NT2/D1 (cell line): ENCODE data around the gene CRLF3.
A peak's percentile ranks its signal among the peaks of the same experiment; 100 is the strongest.
"Not testable (repeated sequence)": the region's sequence is repeated elsewhere in the genome, so short reads cannot be mapped to it uniquely, and the experiment has no call there.

Experiments
- DNase-seq: peaks from one replicate; pipeline ENCODE4 v3.0.0-alpha.2; 2011; ENCODE audit warnings: low read depth, low spot score
- H3K27me3 ChIP-seq: 2 replicates; pipeline ENCODE4 v1.6.0; 2011; ENCODE audit warnings: mild to moderate bottlenecking; ENCODE audit not compliant: insufficient read length, insufficient read depth
- H3K36me3 ChIP-seq: 2 replicates; pipeline ENCODE4 v1.6.1; 2011; ENCODE audit warnings: mild to moderate bottlenecking, low read length, mixed read lengths; ENCODE audit not compliant: insufficient read depth, insufficient read length
- H3K4me1 ChIP-seq: 2 replicates; pipeline ENCODE4 v1.5.1; 2011; ENCODE audit not compliant: insufficient read depth, insufficient read length
- H3K4me3 ChIP-seq: 2 replicates; pipeline ENCODE4 v1.5.1; 2011; ENCODE audit warnings: low read depth; ENCODE audit not compliant: insufficient read length
- H3K9ac ChIP-seq: 2 replicates; pipeline ENCODE4 v1.6.0; 2011; ENCODE audit warnings: low read depth; ENCODE audit not compliant: insufficient read length
- H3K9me3 ChIP-seq: 2 replicates; pipeline ENCODE4 v1.5.1; 2011; ENCODE audit warnings: mild to moderate bottlenecking, low read length; ENCODE audit not compliant: insufficient read depth
- SUZ12 ChIP-seq: IDR thresholded peaks from 2 replicates; pipeline ENCODE4 v1.6.1; 2011; ENCODE audit not compliant: insufficient read length, insufficient read depth; ENCODE audit errors: extremely low read depth
- YY1 ChIP-seq: IDR thresholded peaks from 2 replicates; pipeline ENCODE4 v1.6.1; 2011; ENCODE audit not compliant: insufficient read length, insufficient read depth
- ZNF274 ChIP-seq: IDR thresholded peaks from 2 replicates; pipeline ENCODE4 v1.6.1; 2011; ENCODE audit warnings: mild to moderate bottlenecking, low read depth, low read length

The CRLF3 gene

DNA sequence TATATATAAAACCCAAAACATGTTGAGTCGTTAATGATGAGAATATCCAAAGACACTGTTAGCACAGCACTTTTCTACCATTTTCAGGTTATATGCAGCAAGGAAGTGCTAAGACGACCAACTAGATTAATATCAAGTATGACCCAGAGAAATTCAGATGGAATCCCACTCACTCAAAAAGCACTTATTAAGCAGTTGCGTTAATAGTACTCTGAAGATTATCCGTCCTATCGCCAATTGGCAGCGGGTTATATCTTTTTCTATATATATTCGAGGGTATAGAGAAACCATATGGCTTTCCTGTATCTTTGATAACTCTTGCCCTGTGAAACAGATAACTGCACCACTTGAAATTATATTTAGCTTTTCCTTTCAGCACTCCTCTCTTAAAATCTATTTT is 1.1 kb downstream of the CRLF3 start:
- Histone ChIP-seq H3K9ac (peak overlapping the region; percentile 88), H3K4me1 (peaks cover 3% of the 10 kb centered on the region)

DNA sequence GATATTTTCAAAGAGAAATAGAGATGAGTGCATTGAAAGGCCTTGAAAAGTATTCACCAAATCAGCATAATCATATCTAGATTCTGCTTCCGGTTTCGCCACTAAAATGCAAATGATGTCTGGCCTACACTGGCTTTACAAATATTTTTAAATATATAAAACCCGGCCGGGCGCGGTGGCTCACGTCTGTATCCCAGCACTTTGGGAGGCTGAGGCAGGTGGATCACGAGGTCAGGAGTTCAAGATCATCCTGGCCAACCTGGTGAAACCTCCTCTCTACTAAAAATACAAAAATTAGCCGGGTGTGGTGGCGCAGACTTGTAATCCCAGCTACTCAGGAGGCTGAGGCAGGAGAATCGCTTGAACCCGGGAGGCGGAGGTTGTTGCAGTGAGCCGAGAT is 1.6 kb downstream of the CRLF3 start:
- H3K4me1 ChIP-seq, DNase-seq, H3K9me3 ChIP-seq, H3K9ac ChIP-seq, H3K4me3 ChIP-seq, H3K27me3 ChIP-seq, H3K36me3 ChIP-seq: not testable (repeated sequence)

More for the DNA sequence above, 1.1 kb downstream of the CRLF3 start:
- TF ChIP-seq YY1: no peak
- no peak for TF ChIP-seq SUZ12
- no peak for TF ChIP-seq ZNF274
- no peaks in the 10 kb centered on the region for H3K27me3 ChIP-seq
- no peak for DNase-seq
- peaks cover 5% of the 10 kb centered on the region for H3K36me3 ChIP-seq
- H3K9me3 ChIP-seq: no peaks in the 10 kb centered on the region
- peak overlapping the region; percentile 78 for H3K4me3 ChIP-seq

DNA sequence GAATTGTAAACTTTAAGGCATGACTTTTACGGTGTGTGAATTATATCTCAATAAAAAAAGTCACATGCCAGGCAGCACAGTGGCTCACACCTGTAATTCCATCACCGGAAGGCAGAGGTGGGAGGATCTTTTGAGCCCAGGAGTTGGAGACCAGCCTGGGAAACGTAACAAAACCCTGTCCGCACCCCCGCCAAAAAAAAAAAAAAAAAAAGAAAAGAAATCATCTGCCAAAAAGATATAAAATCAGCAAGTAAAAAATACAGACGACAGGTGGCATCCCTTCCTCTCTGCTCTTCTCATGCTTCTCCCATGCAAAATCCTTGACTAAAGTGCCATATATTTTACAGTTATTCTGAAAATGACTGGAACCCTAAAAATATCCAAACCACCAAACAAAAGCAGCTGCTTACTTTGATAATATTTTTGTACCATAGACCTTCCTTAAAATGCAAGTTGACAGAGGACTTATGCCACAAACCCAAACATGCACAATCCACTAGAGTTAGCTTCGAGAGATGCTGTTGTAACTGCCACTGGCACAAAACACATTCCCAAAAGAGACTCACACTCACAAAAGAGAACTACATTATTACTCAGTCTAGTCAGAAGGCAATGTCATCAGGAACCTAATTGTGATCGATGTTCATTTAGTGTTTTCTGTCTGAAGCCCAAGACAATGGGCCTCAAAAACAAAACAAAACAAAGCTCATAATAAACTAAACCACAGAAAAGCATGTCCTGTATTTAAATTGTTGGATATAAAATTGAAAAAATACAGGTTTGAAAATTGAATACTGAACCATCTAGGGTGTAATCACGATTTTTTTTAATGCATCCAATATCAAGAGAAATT is 2.4 kb downstream of the CRLF3 start:
- no peak for DNase-seq
- H3K9ac ChIP-seq: no peak overlapping the region
- H3K27me3 ChIP-seq: no peaks in the 10 kb centered on the region
- no peaks in the 10 kb centered on the region for H3K9me3 ChIP-seq
- H3K36me3 ChIP-seq: peaks cover 5% of the 10 kb centered on the region
- H3K4me1 ChIP-seq: peaks cover 3% of the 10 kb centered on the region
- TF ChIP-seq SUZ12 (no peak), YY1 (no peak), ZNF274 (no peak)
- H3K4me3 ChIP-seq: no peak overlapping the region

DNA sequence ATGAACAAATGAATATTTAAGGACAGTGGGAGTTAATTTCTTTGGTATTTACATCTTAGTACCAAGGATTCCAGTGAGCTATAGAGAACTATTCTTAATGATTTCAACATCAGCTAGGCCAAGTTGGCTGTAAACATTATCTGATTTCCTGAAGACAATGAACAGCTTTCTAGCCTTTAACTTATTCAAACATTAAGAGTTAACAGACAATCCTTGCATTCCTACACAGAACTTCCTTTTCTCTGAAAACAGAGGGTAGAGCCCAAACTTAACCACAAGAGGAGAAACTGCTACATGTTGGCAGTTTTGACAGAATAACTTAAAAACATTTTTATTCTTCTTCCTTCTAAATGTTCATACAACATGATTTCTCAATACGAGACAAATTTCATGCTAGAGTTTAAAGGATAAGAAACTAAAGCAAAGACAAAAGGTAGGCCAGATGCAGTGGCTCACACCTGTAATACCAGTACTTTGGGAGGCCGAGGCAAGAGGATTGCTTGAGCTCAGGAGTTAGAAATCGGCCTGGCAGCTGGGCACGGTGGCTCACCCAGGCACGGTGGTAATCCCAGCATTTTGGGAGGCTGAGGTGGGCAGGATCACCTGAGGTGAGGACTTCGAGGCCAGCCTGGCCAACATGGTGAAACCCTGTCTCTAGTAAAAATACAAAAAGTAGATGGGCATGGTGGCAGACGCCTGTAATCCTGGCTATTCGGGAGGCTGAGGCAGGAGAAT is 4.4 kb downstream of the CRLF3 start:
- Histone ChIP-seq H3K9me3 (no peaks in the 10 kb centered on the region), H3K27me3 (no peaks in the 10 kb centered on the region), H3K36me3 (peaks cover 5% of the 10 kb centered on the region), H3K4me1 (no peaks in the 10 kb centered on the region), H3K4me3 (no peak overlapping the region), H3K9ac (no peak overlapping the region)
- DNase-seq: no peak
- TF ChIP-seq YY1 (no peak), SUZ12 (no peak), ZNF274 (no peak)

DNA sequence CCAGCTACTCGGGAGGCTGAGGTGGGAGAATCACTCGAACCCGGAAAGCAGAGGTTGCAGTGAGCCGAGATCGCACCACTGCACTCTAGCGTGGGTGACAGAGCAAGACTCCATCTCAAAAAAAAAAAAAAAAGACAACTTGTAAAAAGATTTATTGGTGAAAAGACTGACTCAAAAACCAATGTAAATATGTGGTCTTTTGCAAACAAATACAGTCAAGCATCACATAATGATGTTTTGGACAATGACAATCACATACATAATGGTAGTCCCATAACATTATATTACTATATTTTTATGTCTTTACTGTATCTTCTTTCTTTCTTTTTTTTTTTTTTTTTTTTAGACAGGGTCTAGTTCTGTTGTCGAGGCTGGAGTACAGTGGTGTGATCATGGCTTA is 8.3 kb downstream of the CRLF3 start:
- no peak for DNase-seq

DNA sequence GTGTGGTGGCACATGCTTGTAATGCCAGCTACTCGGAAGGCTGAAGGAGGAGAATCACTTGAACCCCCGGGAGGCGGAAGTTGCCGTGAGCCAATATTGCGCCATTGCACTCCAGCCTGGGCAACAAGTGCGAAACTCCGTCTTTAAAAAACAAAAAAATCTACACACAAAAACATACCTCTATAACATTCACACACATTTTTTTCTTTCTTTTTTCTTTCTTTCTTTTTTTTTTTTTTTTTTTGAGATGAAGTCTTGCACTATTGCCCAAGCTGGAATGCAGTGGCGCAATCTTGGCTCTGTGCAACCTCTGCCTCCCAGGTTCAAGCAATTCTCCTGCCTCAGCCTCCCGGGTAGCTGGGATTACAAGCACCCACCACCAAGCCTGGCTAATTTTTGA is 9.6 kb downstream of the CRLF3 start:
- not testable (repeated sequence) for H3K27me3 ChIP-seq, H3K4me3 ChIP-seq, H3K4me1 ChIP-seq

More for the DNA sequence above, 8.3 kb downstream of the CRLF3 start:
- no peak for TF ChIP-seq ZNF274
- no peak for TF ChIP-seq SUZ12
- no peak for TF ChIP-seq YY1
- Histone ChIP-seq H3K4me1 (no peaks in the 10 kb centered on the region), H3K9ac (no peak overlapping the region), H3K27me3 (no peaks in the 10 kb centered on the region), H3K36me3 (peaks cover 5% of the 10 kb centered on the region), H3K4me3 (no peak overlapping the region), H3K9me3 (no peaks in the 10 kb centered on the region)

DNA sequence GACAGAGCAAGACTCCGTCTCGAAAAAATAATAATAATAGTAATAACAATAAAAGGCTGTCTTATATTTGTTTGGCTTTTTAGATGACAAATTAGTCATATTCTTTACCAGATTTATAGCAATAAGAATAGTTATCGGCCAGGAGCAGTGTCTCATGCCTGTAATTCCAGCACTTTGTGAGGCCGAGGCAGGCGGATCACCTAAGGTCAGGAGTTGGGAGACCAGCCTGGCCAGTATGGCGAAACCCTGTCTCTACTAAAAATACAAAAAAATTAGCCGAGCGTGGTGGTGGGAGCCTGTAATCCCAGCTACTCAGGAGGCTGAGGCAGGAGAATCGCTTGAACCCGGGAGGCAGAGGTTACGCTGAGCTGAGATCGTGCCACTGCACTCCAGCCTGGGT is 10.3 kb downstream of the CRLF3 start:
- not testable (repeated sequence) for H3K27me3 ChIP-seq, H3K9ac ChIP-seq, DNase-seq, H3K4me3 ChIP-seq, H3K9me3 ChIP-seq, H3K4me1 ChIP-seq
- peaks cover 10% of the 10 kb centered on the region for H3K36me3 ChIP-seq

More for the DNA sequence above, 9.6 kb downstream of the CRLF3 start:
- not testable (repeated sequence) for H3K36me3 ChIP-seq, H3K9ac ChIP-seq, H3K9me3 ChIP-seq, DNase-seq
